HepG2 (cell line): ENCODE data around the gene FOXN3. TPM values are rescaled to one million over a fixed set of nuclear protein-coding genes. Genes with fewer than 3 reads are reported as not detected.

Source experiments
- ELF1 ChIP-seq: sonication (generic); formaldehyde crosslinking; IDR thresholded peaks from 2 replicates; pipeline ENCODE4 v1.4.0; 2020; ENCODE audit warnings: missing genetic modification reagents
- RELA ChIP-seq: sonication (generic); formaldehyde crosslinking; IDR thresholded peaks from 2 replicates; pipeline ENCODE4 v1.4.0; 2020; ENCODE audit warnings: missing genetic modification reagents
- RFX3 ChIP-seq: IDR thresholded peaks from 2 replicates; pipeline ENCODE4 v1.6.1; 2016; ENCODE audit warnings: missing biosample characterization, missing genetic modification reagents
- RFXAP ChIP-seq: sonication (generic); formaldehyde crosslinking; IDR thresholded peaks from 2 replicates; pipeline ENCODE4 v1.4.0; 2020; ENCODE audit warnings: missing genetic modification reagents, borderline replicate concordance
- TBP ChIP-seq: sonication (generic); formaldehyde crosslinking; IDR thresholded peaks from 2 replicates; pipeline ENCODE4 v1.5.0; 2020; ENCODE audit warnings: missing genetic modification reagents
- TBX2 ChIP-seq: sonication (generic); formaldehyde crosslinking; IDR thresholded peaks from 2 replicates; pipeline ENCODE4 v1.5.0; 2020; ENCODE audit warnings: missing genetic modification reagents, mild to moderate bottlenecking, borderline replicate concordance
- ZBTB39 ChIP-seq: sonication (generic); formaldehyde crosslinking; IDR thresholded peaks from 2 replicates; pipeline ENCODE4 v1.5.0; 2020; ENCODE audit warnings: missing genetic modification reagents
- ZNF264 ChIP-seq: sonication (generic); formaldehyde crosslinking; IDR thresholded peaks from 2 replicates; pipeline ENCODE4 v1.4.0; 2020; ENCODE audit warnings: missing genetic modification reagents
- ZNF282 ChIP-seq: fragments of 450-650 bp; IDR thresholded peaks from 2 replicates; pipeline ENCODE4 v1.6.1; 2018; ENCODE audit not compliant: partially characterized antibody
- ZNF589 ChIP-seq: sonication (generic); formaldehyde crosslinking; conservative IDR thresholded peaks from 2 replicates; pipeline ENCODE4 v1.8.0; 2022; ENCODE audit warnings: mild to moderate bottlenecking, moderate library complexity, missing genetic modification reagents
- ZNF605 ChIP-seq: sonication (generic); formaldehyde crosslinking; IDR thresholded peaks from 2 replicates; pipeline ENCODE4 v1.8.0; 2022; ENCODE audit warnings: mild to moderate bottlenecking, missing genetic modification reagents
- ZNF75D ChIP-seq: sonication (generic); formaldehyde crosslinking; IDR thresholded peaks from 2 replicates; pipeline ENCODE4 v1.8.1; 2023; ENCODE audit warnings: missing genetic modification reagents, mild to moderate bottlenecking, borderline replicate concordance
- ZNF777 ChIP-seq: sonication (generic); formaldehyde crosslinking; IDR thresholded peaks from 2 replicates; pipeline ENCODE4 v1.4.0; 2020; ENCODE audit warnings: missing genetic modification reagents
- ZNF781 ChIP-seq: sonication (generic); formaldehyde crosslinking; IDR thresholded peaks from 2 replicates; pipeline ENCODE4 v1.5.1; 2020; ENCODE audit warnings: borderline replicate concordance, mild to moderate bottlenecking, missing genetic modification reagents; ENCODE audit errors: not compliant biosample characterization
- polyA plus RNA-seq, 8 experiments: library from polyadenylated mRNA; depleted of rRNA in 3 of 8; stranded (reverse) in 7 of 8; unstranded in 1 of 8; fragments of >200 nt; fragmentation: Illumina TruSeq in 4 of 8; extraction: Trizol in 4 of 8; gene quantifications; 2 replicates each; pipeline versions ENCODE4 v1.2.1 to v1.2.3, GENCODE V29; 2011 to 2016; ENCODE audit warnings: low read depth in 4 of 8, missing spikeins in 1 of 8, mixed read lengths in 1 of 8; ENCODE audit not compliant: insufficient read depth in 1 of 8
- total RNA-seq, 5 experiments: library from RNA; depleted of rRNA; stranded (reverse); fragments of >200 nt; fragmentation: Illumina TruSeq; extraction: Trizol; gene quantifications; 2 replicates each; pipeline ENCODE4 v1.2.3, GENCODE V29; 2016; ENCODE audit warnings: low read depth in 1 of 5
- TF ChIP-seq, protein P1 (sequence below), 2 experiments: IDR thresholded peaks; 2 replicates each; pipeline ENCODE4 v1.6.1; 2011 to 2012; ENCODE audit warnings: low read length in 2 of 2, borderline replicate concordance in 1 of 2, low read depth in 1 of 2, mild to moderate bottlenecking in 1 of 2, moderate library complexity in 1 of 2
- TF ChIP-seq, protein P2 (sequence below): IDR thresholded peaks from 2 replicates; pipeline ENCODE4 v1.6.1; 2016; ENCODE audit warnings: low read depth, borderline replicate concordance
- TF ChIP-seq, protein P3 (sequence below): sonication (generic); formaldehyde crosslinking; IDR thresholded peaks from 2 replicates; pipeline ENCODE4 v1.5.0; 2020; ENCODE audit warnings: missing genetic modification reagents

FOXN3 gene
- total and polyA plus RNA-seq, 2 of the 13 experiments (the other 11 are each of a cell fraction or from before 2014, with no cell fraction given): 32.4 to 70.2 TPM

GRCh38 chr14:89340200-89341181 is 76.5 kb downstream of the FOXN3 start (continued):
- TF ChIP-seq ZNF777: no peak
- no peak for TF ChIP-seq TBX2 (CRISPR knock-in tag)
- TF ChIP-seq, protein P1, sequence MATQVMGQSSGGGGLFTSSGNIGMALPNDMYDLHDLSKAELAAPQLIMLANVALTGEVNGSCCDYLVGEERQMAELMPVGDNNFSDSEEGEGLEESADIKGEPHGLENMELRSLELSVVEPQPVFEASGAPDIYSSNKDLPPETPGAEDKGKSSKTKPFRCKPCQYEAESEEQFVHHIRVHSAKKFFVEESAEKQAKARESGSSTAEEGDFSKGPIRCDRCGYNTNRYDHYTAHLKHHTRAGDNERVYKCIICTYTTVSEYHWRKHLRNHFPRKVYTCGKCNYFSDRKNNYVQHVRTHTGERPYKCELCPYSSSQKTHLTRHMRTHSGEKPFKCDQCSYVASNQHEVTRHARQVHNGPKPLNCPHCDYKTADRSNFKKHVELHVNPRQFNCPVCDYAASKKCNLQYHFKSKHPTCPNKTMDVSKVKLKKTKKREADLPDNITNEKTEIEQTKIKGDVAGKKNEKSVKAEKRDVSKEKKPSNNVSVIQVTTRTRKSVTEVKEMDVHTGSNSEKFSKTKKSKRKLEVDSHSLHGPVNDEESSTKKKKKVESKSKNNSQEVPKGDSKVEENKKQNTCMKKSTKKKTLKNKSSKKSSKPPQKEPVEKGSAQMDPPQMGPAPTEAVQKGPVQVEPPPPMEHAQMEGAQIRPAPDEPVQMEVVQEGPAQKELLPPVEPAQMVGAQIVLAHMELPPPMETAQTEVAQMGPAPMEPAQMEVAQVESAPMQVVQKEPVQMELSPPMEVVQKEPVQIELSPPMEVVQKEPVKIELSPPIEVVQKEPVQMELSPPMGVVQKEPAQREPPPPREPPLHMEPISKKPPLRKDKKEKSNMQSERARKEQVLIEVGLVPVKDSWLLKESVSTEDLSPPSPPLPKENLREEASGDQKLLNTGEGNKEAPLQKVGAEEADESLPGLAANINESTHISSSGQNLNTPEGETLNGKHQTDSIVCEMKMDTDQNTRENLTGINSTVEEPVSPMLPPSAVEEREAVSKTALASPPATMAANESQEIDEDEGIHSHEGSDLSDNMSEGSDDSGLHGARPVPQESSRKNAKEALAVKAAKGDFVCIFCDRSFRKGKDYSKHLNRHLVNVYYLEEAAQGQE (IDR thresholded peaks at IDR 0.05; ENCODE audit: borderline replicate concordance in 1 of 2, low read depth in 1 of 2, low read length in 2 of 2): no peak
- no peak for TF ChIP-seq ZNF264 (CRISPR knock-in tag)
- TF ChIP-seq, protein P2, sequence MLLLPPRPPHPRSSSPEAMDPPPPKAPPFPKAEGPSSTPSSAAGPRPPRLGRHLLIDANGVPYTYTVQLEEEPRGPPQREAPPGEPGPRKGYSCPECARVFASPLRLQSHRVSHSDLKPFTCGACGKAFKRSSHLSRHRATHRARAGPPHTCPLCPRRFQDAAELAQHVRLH (CRISPR knock-in tag): no peak
- TF ChIP-seq ZNF282: no peak
- TF ChIP-seq ZNF781 (CRISPR knock-in tag): no peak
- TF ChIP-seq TBP (CRISPR knock-in tag): no peak
- no peak for TF ChIP-seq ZNF589
- no peak for TF ChIP-seq ELF1 (CRISPR knock-in tag)
- TF ChIP-seq, protein P3, sequence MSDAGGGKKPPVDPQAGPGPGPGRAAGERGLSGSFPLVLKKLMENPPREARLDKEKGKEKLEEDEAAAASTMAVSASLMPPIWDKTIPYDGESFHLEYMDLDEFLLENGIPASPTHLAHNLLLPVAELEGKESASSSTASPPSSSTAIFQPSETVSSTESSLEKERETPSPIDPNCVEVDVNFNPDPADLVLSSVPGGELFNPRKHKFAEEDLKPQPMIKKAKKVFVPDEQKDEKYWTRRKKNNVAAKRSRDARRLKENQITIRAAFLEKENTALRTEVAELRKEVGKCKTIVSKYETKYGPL (CRISPR knock-in tag): no peak
- TF ChIP-seq ZBTB39: no peak
- TF ChIP-seq RELA (CRISPR knock-in tag): no peak
- no peak for TF ChIP-seq RFX3 (CRISPR knock-in tag)
- TF ChIP-seq ZNF605 (CRISPR knock-in tag): no peak
- TF ChIP-seq ZNF75D (CRISPR knock-in tag): no peak
- TF ChIP-seq RFXAP (CRISPR knock-in tag): no peak
